Tibial nerve (tissue), 4 donors: ENCODE measurements around the gene XIAP. TPM values are rescaled to one million over a fixed set of nuclear protein-coding genes. Genes with fewer than 3 reads are reported as not detected.
A peak's percentile ranks its signal among the peaks of the same experiment; 100 is the strongest.

Experiments used
- DNase-seq, 2 donors: peaks; one replicate each; pipeline ENCODE4 v3.0.0-alpha.2; 2019; ENCODE audit warnings: low spot score in 2 of 2
- H3K27ac ChIP-seq, 4 donors: fragments of 200-600 bp; sonication (generic) in 3 of 4; one replicate each; pipeline ENCODE4 v1.5.1; 2017 to 2019; ENCODE audit warnings: mild to moderate bottlenecking in 1 of 4
- H3K27me3 ChIP-seq, 2 donors: fragments of 200-600 bp; sonication (generic) in 1 of 2; one replicate each; pipeline versions ENCODE4 v1.5.1 to v1.6.0; 2017 to 2019
- H3K36me3 ChIP-seq, 3 donors: fragments of 200-600 bp; sonication (generic); one replicate each; pipeline ENCODE4 v1.5.1; 2018 to 2019
- H3K4me1 ChIP-seq, 4 donors: fragments of 200-600 bp; sonication (generic) in 3 of 4; one replicate each; pipeline ENCODE4 v1.5.1; 2017 to 2019
- H3K4me3 ChIP-seq, 4 donors: fragments of 200-600 bp; sonication (generic) in 3 of 4; one replicate each; pipeline ENCODE4 v1.5.1; 2017 to 2019; ENCODE audit warnings: mild to moderate bottlenecking in 1 of 4, moderate library complexity in 1 of 4
- H3K9me3 ChIP-seq, 4 donors: fragments of 200-600 bp; sonication (generic) in 3 of 4; one replicate each; pipeline ENCODE4 v1.5.1; 2017 to 2019
- EP300 ChIP-seq, 2 donors: sonication (generic); formaldehyde crosslinking; IDR thresholded peaks; one replicate each; pipeline ENCODE4 v1.6.1; 2017; ENCODE audit warnings: antibody characterized with exemption in 2 of 2, mild to moderate bottlenecking in 1 of 2
- POLR2A ChIP-seq, 2 donors: fragments of 450-650 bp; IDR thresholded peaks; one replicate each; pipeline ENCODE4 v1.6.1; 2017; ENCODE audit warnings: antibody characterized with exemption in 2 of 2, mild to moderate bottlenecking in 2 of 2, moderate library complexity in 2 of 2
- WGBS, 2 donors: methylation state at CpG; one replicate each; pipeline ENCODE4 v1.1.5; 2018; 5-methylcytosine and 5-hydroxymethylcytosine counted together
- small RNA-seq: library from RNA; depleted of rRNA; stranded (forward); fragments of <200 nt; gene quantifications from one replicate; pipeline ENCODE3, GENCODE V24; 2016
- total RNA-seq, 4 donors: library from RNA; depleted of rRNA; stranded (reverse); fragments of >200 nt; gene quantifications; one replicate each; pipeline ENCODE4 v1.1.0, GENCODE V29; 2016
- TF ChIP-seq, protein P1 (sequence below), 5 experiments: fragments of 200-600 bp in 3 of 5; fragments of 450-650 bp in 2 of 5; sonication (generic) in 3 of 5; IDR thresholded peaks; one replicate each; pipeline ENCODE4 v1.5.1; 2016 to 2019; ENCODE audit warnings: antibody characterized with exemption in 5 of 5, mild to moderate bottlenecking in 3 of 5, moderate library complexity in 2 of 5

XIAP gene
- total RNA-seq, 4 donors from 2014 or later: 18.6 to 38.7 (median 30.4) TPM

DNA sequence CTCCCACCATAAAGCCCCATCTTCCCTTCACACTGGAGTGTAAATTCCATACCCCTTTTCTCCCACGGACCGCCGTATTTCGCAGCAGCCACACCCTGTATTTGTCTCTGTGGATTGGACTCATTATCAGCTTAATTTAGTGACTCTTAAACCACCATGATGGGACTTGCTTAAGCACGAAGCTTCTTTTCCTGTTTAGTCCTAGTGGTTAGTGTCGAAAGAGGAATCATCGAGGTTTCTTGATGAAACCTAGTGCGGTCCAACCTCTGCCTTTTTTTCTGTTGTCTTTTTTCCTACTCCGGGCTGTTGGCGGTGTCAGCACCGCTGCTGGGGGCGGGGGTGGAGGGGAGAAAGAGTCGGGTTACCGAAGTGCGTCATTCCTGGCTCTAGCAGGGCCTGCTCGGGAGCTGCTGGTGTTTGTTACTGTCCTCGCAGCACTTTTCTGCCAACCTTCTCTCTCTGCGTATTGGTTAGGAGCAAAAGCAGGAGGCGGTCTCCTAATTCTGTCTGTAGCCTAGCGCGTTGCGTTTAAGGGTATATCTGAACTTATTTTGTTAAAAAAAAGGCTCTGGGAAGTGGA, 103.0 kb downstream of the XIAP start:
- peak overlapping the region; percentile 98 to 100 (median 98) for H3K27ac ChIP-seq
- peak; percentile 48 to 73 for TF ChIP-seq POLR2A (IDR thresholded peaks at IDR 0.05)
- peak; percentile 43 to 94 for TF ChIP-seq EP300 (IDR thresholded peaks at IDR 0.05)
- TF ChIP-seq, protein P1, sequence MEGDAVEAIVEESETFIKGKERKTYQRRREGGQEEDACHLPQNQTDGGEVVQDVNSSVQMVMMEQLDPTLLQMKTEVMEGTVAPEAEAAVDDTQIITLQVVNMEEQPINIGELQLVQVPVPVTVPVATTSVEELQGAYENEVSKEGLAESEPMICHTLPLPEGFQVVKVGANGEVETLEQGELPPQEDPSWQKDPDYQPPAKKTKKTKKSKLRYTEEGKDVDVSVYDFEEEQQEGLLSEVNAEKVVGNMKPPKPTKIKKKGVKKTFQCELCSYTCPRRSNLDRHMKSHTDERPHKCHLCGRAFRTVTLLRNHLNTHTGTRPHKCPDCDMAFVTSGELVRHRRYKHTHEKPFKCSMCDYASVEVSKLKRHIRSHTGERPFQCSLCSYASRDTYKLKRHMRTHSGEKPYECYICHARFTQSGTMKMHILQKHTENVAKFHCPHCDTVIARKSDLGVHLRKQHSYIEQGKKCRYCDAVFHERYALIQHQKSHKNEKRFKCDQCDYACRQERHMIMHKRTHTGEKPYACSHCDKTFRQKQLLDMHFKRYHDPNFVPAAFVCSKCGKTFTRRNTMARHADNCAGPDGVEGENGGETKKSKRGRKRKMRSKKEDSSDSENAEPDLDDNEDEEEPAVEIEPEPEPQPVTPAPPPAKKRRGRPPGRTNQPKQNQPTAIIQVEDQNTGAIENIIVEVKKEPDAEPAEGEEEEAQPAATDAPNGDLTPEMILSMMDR (IDR thresholded peaks at IDR 0.05): no peak
- peaks cover 0 to 26% (median 2%) of the 10 kb centered on the region in 4 donors for H3K4me1 ChIP-seq
- 0 to 34% methylated on average over 14 to 22 of the region's 22 CpGs for WGBS, 2 donors
- no peaks in the 10 kb centered on the region for H3K9me3 ChIP-seq
- no peaks in the 10 kb centered on the region for H3K27me3 ChIP-seq
- H3K4me3 ChIP-seq: peak overlapping the region; percentile 61 to 82 (median 68)
- peak; percentile 76 to 82 for DNase-seq
- H3K36me3 ChIP-seq: no peaks in the 10 kb centered on the region

Small RNA genes within 50 kb of the gene (small RNA-seq; reads per million reads assigned to genes)
- not detected for gene RF00019
- not detected for gene RN7SL190P
- gene RNU6-122P: not detected

Other genes with a start within 250 kb of the XIAP start
- 10 to 100 TPM; 74.4 to 93.3 (median 85.6) TPM for gene THOC2, start 127.0 kb upstream of the XIAP start, total RNA-seq
- 10 to 100 TPM; 71.4 to 93.0 (median 80.7) TPM for gene STAG2, start 101.7 kb downstream of the XIAP start, total RNA-seq